Measurements from ENCODE around the gene ZNF746.
"Not testable (repeated sequence)": the region's sequence is repeated elsewhere in the genome, so short reads cannot be mapped to it uniquely, and the experiment has no call there.

Gene ZNF746

GRCh38 chr7:149459540-149460452, 37.8 kb downstream of the ZNF746 start:
- no peak for DNase-seq (ENCODE audit: low read depth in 2 of 2)

GRCh38 chr7:149459201-149459539, 38.4 kb downstream of the ZNF746 start:
- DNase-seq (ENCODE audit: low read depth in 2 of 2): no peak

- no peak for DNase-seq (ENCODE audit: low read depth in 2 of 2)
Observed at GRCh38 chr7:149458235-149458634, 39.4 kb downstream of the ZNF746 start.

GRCh38 chr7:149457766-149458165, 39.8 kb downstream of the ZNF746 start:
- no peak for DNase-seq (ENCODE audit: low read depth in 2 of 2)

- no peak for DNase-seq (ENCODE audit: low read depth in 2 of 2)
Observed at GRCh38 chr7:149456506-149457421, 40.8 kb downstream of the ZNF746 start.

- no peak for DNase-seq (ENCODE audit: low read depth in 2 of 2)
Observed at GRCh38 chr7:149455175-149455950, 42.2 kb downstream of the ZNF746 start.

- DNase-seq (ENCODE audit: low read depth in 2 of 2): no peak
Observed at GRCh38 chr7:149454750-149455149, 42.9 kb downstream of the ZNF746 start.

GRCh38 chr7:149454006-149454405, 43.6 kb downstream of the ZNF746 start:
- DNase-seq (ENCODE audit: low read depth in 2 of 2): no peak

- DNase-seq (ENCODE audit: low read depth in 2 of 2): no peak
Observed at GRCh38 chr7:149450821-149451220, 46.8 kb downstream of the ZNF746 start.

GRCh38 chr7:149449897-149450296, 47.7 kb downstream of the ZNF746 start:
- DNase-seq (ENCODE audit: low read depth in 2 of 2): no peak

GRCh38 chr7:149448961-149449360, 48.6 kb downstream of the ZNF746 start:
- DNase-seq (ENCODE audit: low read depth in 2 of 2): no peak

GRCh38 chr7:149446026-149446425, 51.6 kb downstream of the ZNF746 start:
- not testable (repeated sequence) for DNase-seq (ENCODE audit: low read depth in 2 of 2)

GRCh38 chr7:149444287-149444686, 53.3 kb downstream of the ZNF746 start:
- DNase-seq (ENCODE audit: low read depth in 2 of 2): no peak

- DNase-seq (ENCODE audit: low read depth in 2 of 2): no peak
Observed at GRCh38 chr7:149443523-149443922, 54.1 kb downstream of the ZNF746 start.

GRCh38 chr7:149442924-149443323, 54.7 kb downstream of the ZNF746 start:
- DNase-seq (ENCODE audit: low read depth in 2 of 2): no peak

GRCh38 chr7:149440222-149440621, 57.4 kb downstream of the ZNF746 start:
- DNase-seq (ENCODE audit: low read depth in 2 of 2): no peak

GRCh38 chr7:149436358-149436757, 61.3 kb downstream of the ZNF746 start:
- DNase-seq (ENCODE audit: low read depth in 2 of 2): no peak

GRCh38 chr7:149433124-149433523, 64.5 kb downstream of the ZNF746 start:
- DNase-seq (ENCODE audit: low read depth in 2 of 2): no peak

- no peak for DNase-seq (ENCODE audit: low read depth in 2 of 2)
Observed at GRCh38 chr7:149432121-149432691, 65.4 kb downstream of the ZNF746 start.

GRCh38 chr7:149431486-149432120, 66.0 kb downstream of the ZNF746 start:
- DNase-seq (ENCODE audit: low read depth in 2 of 2): no peak

GRCh38 chr7:149430192-149430591, 67.4 kb downstream of the ZNF746 start:
- no peak for DNase-seq (ENCODE audit: low read depth in 2 of 2)

Data from stimulated activated CD4-positive, alpha-beta T cell treated with anti-CD3 and anti-CD28 coated beads, Interleukin-15, amount 100 ng/mL, for 48 hours (primary cell).